ENCODE data around the gene SORBS2. TPM values are rescaled to one million over a fixed set of nuclear protein-coding genes. Genes with fewer than 3 reads are reported as not detected.

Gene SORBS2
- total RNA-seq, 4 donors from 2014 or later: 33.4 to 286 (median 47.6) TPM

DNA sequence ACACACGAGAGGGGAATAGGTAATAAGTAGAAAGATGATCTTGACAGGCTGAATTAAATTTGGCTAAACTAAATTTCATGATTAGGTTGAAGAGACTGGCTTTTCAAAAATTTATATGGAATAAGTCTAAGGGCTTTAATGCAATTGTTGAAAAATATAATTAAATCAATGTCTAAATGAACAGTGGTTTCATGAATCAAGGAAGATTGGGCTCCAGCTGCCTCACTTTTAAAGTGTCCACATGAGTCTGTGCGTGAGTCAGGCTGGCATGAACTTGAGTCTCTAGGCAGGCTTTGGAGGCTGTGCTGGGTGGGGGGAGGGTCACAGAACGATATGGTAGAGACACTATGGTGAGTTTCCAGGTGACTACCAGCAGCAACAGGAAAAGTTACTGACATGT is 111.9 kb downstream of the SORBS2 start:
- Histone ChIP-seq H3K27ac (peak overlapping the region in 1 of 4 donors; percentile 21), H3K4me3 (no peak overlapping the region), H3K27me3 (no peaks in the 10 kb centered on the region), H3K4me1 (no peaks in the 10 kb centered on the region), H3K9me3 (no peaks in the 10 kb centered on the region), H3K36me3 (no peaks in the 10 kb centered on the region)
- intact Hi-C loops (cut with DNase I): no loop called here
- DNase-seq: no peak
- 46 to 66% methylated on average over 3 of the region's 3 CpGs for WGBS, 2 donors
- TF ChIP-seq, protein P1, sequence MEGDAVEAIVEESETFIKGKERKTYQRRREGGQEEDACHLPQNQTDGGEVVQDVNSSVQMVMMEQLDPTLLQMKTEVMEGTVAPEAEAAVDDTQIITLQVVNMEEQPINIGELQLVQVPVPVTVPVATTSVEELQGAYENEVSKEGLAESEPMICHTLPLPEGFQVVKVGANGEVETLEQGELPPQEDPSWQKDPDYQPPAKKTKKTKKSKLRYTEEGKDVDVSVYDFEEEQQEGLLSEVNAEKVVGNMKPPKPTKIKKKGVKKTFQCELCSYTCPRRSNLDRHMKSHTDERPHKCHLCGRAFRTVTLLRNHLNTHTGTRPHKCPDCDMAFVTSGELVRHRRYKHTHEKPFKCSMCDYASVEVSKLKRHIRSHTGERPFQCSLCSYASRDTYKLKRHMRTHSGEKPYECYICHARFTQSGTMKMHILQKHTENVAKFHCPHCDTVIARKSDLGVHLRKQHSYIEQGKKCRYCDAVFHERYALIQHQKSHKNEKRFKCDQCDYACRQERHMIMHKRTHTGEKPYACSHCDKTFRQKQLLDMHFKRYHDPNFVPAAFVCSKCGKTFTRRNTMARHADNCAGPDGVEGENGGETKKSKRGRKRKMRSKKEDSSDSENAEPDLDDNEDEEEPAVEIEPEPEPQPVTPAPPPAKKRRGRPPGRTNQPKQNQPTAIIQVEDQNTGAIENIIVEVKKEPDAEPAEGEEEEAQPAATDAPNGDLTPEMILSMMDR (IDR thresholded peaks at IDR 0.05): no peak
- TF ChIP-seq POLR2A (IDR thresholded peaks at IDR 0.05): no peak

GRCh38 chr4:185697488-185697887 is 114.5 kb downstream of the SORBS2 start:
- no peaks in the 10 kb centered on the region for H3K36me3 ChIP-seq
- H3K4me1 ChIP-seq: no peaks in the 10 kb centered on the region
- H3K27ac ChIP-seq: no peak overlapping the region
- no peak overlapping the region for H3K4me3 ChIP-seq
- H3K27me3 ChIP-seq: no peaks in the 10 kb centered on the region
- TF ChIP-seq, protein P1 (IDR thresholded peaks at IDR 0.05): no peak
- TF ChIP-seq POLR2A (IDR thresholded peaks at IDR 0.05): no peak
- intact Hi-C loops (cut with DNase I): no loop called here
- no peak for DNase-seq
- 88% methylated on average over 3 of the region's 3 CpGs for WGBS, 2 donors
- H3K9me3 ChIP-seq: no peaks in the 10 kb centered on the region

GRCh38 chr4:185695743-185696142 is 116.3 kb downstream of the SORBS2 start:
- Histone ChIP-seq H3K9me3 (no peaks in the 10 kb centered on the region), H3K27ac (no peak overlapping the region), H3K4me3 (no peak overlapping the region), H3K4me1 (no peaks in the 10 kb centered on the region), H3K36me3 (no peaks in the 10 kb centered on the region), H3K27me3 (no peaks in the 10 kb centered on the region)
- no peak for TF ChIP-seq POLR2A (IDR thresholded peaks at IDR 0.05)
- TF ChIP-seq, protein P1 (IDR thresholded peaks at IDR 0.05): no peak
- intact Hi-C loops (cut with DNase I): no loop called here
- DNase-seq: no peak
- 93% methylated on average over 4 of the region's 4 CpGs for WGBS, 2 donors

GRCh38 chr4:185693548-185694215 is 118.3 kb downstream of the SORBS2 start:
- no peak for TF ChIP-seq POLR2A (IDR thresholded peaks at IDR 0.05)
- TF ChIP-seq, protein P1 (IDR thresholded peaks at IDR 0.05): no peak
- Histone ChIP-seq H3K4me1 (no peaks in the 10 kb centered on the region), H3K27me3 (no peaks in the 10 kb centered on the region), H3K27ac (peak overlapping the region; percentile 0 to 54 (median 25)), H3K9me3 (no peaks in the 10 kb centered on the region), H3K4me3 (peak overlapping the region in 1 of 4 donors; percentile 7), H3K36me3 (no peaks in the 10 kb centered on the region)
- DNase-seq: no peak
- intact Hi-C loops (cut with DNase I): no loop called here
- WGBS, 2 donors: 45 to 69% methylated on average over 12 of the region's 12 CpGs

GRCh38 chr4:185689407-185689806 is 122.6 kb downstream of the SORBS2 start:
- no peak for TF ChIP-seq POLR2A (IDR thresholded peaks at IDR 0.05)
- TF ChIP-seq, protein P1 (IDR thresholded peaks at IDR 0.05): no peak
- Histone ChIP-seq H3K4me3 (no peak overlapping the region), H3K9me3 (no peaks in the 10 kb centered on the region), H3K27ac (no peak overlapping the region), H3K27me3 (no peaks in the 10 kb centered on the region), H3K4me1 (no peaks in the 10 kb centered on the region), H3K36me3 (no peaks in the 10 kb centered on the region)
- 81 to 84% methylated on average over 5 to 8 of the region's 9 CpGs for WGBS, 2 donors
- intact Hi-C loops (cut with DNase I): no loop called here
- DNase-seq: no peak
